Activated gamma-delta T cell treated with anti-CD3 and anti-CD28 coated beads, Interleukin-2, amount 50 U/mL, for 16 hours (primary cell): ENCODE measurements around the gene TPRA1.

Source experiments
- DNase-seq: peaks from one replicate; pipeline ENCODE4 v3.0.0-alpha.2; 2020; ENCODE audit warnings: low read depth

The TPRA1 gene

GRCh38 chr3:127590282-127590592 is 296 bp downstream of the TPRA1 start:
- DNase-seq, result no peak

GRCh38 chr3:127589600-127590281 is 792 bp downstream of the TPRA1 start:
- no peak for DNase-seq

GRCh38 chr3:127588806-127589577 is 1.5 kb downstream of the TPRA1 start:
- no peak for DNase-seq

- no peak for DNase-seq
These were observed 2.7 kb downstream of the TPRA1 start for GRCh38 chr3:127587876-127588275.

- DNase-seq, result no peak
These were observed 4.6 kb downstream of the TPRA1 start for GRCh38 chr3:127585813-127586413.

- DNase-seq, result no peak
These were observed 5.2 kb downstream of the TPRA1 start for GRCh38 chr3:127585163-127585812.

- DNase-seq, result no peak
These were observed 5.8 kb downstream of the TPRA1 start for GRCh38 chr3:127584734-127585133.

- no peak for DNase-seq
These were observed 10.0 kb downstream of the TPRA1 start for GRCh38 chr3:127580327-127581060.

- no peak for DNase-seq
These were observed 11.7 kb downstream of the TPRA1 start for GRCh38 chr3:127578802-127579201.

- DNase-seq, result no peak
These were observed 12.4 kb downstream of the TPRA1 start for GRCh38 chr3:127578168-127578567.

- no peak for DNase-seq
These were observed 13.1 kb downstream of the TPRA1 start for GRCh38 chr3:127577448-127577847.

- DNase-seq, result peak; percentile 73
These were observed 15.4 kb downstream of the TPRA1 start for GRCh38 chr3:127574880-127575878.

GRCh38 chr3:127573912-127574311 is 16.6 kb downstream of the TPRA1 start:
- no peak for DNase-seq

- no peak for DNase-seq
These were observed 17.1 kb downstream of the TPRA1 start for GRCh38 chr3:127573401-127573800.

- DNase-seq, result no peak
These were observed 17.8 kb downstream of the TPRA1 start for GRCh38 chr3:127572735-127573134.

GRCh38 chr3:127572186-127572585 is 18.3 kb downstream of the TPRA1 start:
- no peak for DNase-seq

GRCh38 chr3:127570520-127570919 is 20.0 kb downstream of the TPRA1 start:
- DNase-seq, result no peak

- no peak for DNase-seq
These were observed 21.4 kb downstream of the TPRA1 start for GRCh38 chr3:127569160-127569559.

GRCh38 chr3:127568586-127568985 is 21.9 kb downstream of the TPRA1 start:
- no peak for DNase-seq

GRCh38 chr3:127566833-127567232 is 23.7 kb downstream of the TPRA1 start:
- DNase-seq, result no peak

- no peak for DNase-seq
These were observed 24.8 kb downstream of the TPRA1 start for GRCh38 chr3:127565711-127566110.
